HepG2 (cell line): Measurements from ENCODE around the gene FAM120C. TPM values are rescaled to one million over a fixed set of nuclear protein-coding genes. Genes with fewer than 3 reads are reported as not detected.

ENCODE experiments used
- ADNP ChIP-seq: sonication (generic); formaldehyde crosslinking; IDR thresholded peaks from 2 replicates; pipeline ENCODE4 v1.4.0; 2020; ENCODE audit warnings: missing genetic modification reagents
- BCL6 ChIP-seq: IDR thresholded peaks from 2 replicates; pipeline ENCODE4 v1.6.1; 2016; ENCODE audit warnings: missing genetic modification reagents, missing compliant biosample characterization
- IKZF1 ChIP-seq: fragments of 450-650 bp; IDR thresholded peaks from 2 replicates; pipeline ENCODE4 v1.7.1; 2016
- PATZ1 ChIP-seq: sonication (generic); formaldehyde crosslinking; IDR thresholded peaks from 2 replicates; pipeline ENCODE4 v1.4.0; 2020; ENCODE audit warnings: missing genetic modification reagents
- SMYD3 ChIP-seq: sonication (generic); formaldehyde crosslinking; IDR thresholded peaks from 2 replicates; pipeline ENCODE4 v1.8.1; 2023; ENCODE audit warnings: mild to moderate bottlenecking, missing genetic modification reagents
- ZFP1 ChIP-seq: IDR thresholded peaks from 2 replicates; pipeline ENCODE4 v1.6.1; 2016
- ZNF318 ChIP-seq: sonication (generic); formaldehyde crosslinking; IDR thresholded peaks from 2 replicates; pipeline ENCODE4 v1.4.0; 2020; ENCODE audit warnings: mild to moderate bottlenecking, missing genetic modification reagents
- ZNF761 ChIP-seq: sonication (generic); formaldehyde crosslinking; conservative IDR thresholded peaks from 2 replicates; pipeline ENCODE4 v1.4.0; 2020; ENCODE audit warnings: mild to moderate bottlenecking, missing genetic modification reagents
- polyA plus RNA-seq, 8 experiments: library from polyadenylated mRNA; depleted of rRNA in 3 of 8; stranded (reverse) in 7 of 8; unstranded in 1 of 8; fragments of >200 nt; fragmentation: Illumina TruSeq in 4 of 8; extraction: Trizol in 4 of 8; gene quantifications; 2 replicates each; pipeline versions ENCODE4 v1.2.1 to v1.2.3, GENCODE V29; 2011 to 2016; ENCODE audit warnings: low read depth in 4 of 8, missing spikeins in 1 of 8, mixed read lengths in 1 of 8; ENCODE audit not compliant: insufficient read depth in 1 of 8
- total RNA-seq, 5 experiments: library from RNA; depleted of rRNA; stranded (reverse); fragments of >200 nt; fragmentation: Illumina TruSeq; extraction: Trizol; gene quantifications; 2 replicates each; pipeline ENCODE4 v1.2.3, GENCODE V29; 2016; ENCODE audit warnings: low read depth in 1 of 5
- TF ChIP-seq, protein P1 (sequence below): sonication (generic); formaldehyde crosslinking; IDR thresholded peaks from 2 replicates; pipeline ENCODE4 v1.5.0; 2020; ENCODE audit warnings: mild to moderate bottlenecking, missing genetic modification reagents, borderline replicate concordance

Gene FAM120C
- total and polyA plus RNA-seq, 2 of the 13 experiments (the other 11 are each of a cell fraction or from before 2014, with no cell fraction given): 4.6 to 7.4 TPM

DNA sequence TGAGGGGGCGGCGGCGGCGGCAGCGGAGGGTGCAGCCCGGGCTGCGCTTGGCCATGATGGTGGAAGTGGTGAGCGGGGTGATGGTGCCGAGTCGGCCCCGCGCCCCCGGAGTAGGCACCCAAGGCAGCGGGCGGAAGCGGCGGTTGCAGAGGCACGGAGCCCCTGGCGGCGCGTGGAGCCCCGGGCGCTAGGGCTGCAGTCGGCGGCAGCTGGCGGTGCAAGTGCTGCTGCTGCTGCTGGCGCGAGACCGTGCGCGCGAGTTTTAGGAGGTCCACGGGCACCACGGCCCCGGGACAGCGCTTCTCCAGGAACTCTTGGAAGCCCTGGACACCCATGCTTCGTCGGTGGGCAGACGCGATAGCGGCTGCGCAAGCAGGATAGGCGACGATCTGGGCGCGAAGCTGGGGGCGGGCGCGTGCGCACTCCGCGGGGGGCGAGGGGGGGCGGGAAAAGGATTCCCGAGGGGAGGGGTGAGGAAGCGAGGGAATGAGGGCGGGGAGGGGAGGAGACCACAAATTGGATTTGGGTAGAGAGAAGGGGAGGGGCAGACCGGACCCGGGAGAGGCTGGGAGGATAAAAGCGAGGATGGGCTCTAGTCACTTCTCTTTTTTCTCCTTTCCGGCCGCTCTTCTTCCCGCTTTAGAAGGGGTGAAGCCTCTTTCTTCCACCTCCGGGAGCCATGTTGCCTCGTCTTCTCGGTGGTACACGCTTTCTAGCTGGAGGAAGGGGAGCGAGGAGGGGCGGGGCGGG is at the start of gene FAM120C (continued):
- TF ChIP-seq PATZ1 (CRISPR knock-in tag): peak; percentile 63; the same call in 1 of the 2 replicates
- TF ChIP-seq SMYD3 (CRISPR knock-in tag): no peak
- TF ChIP-seq ZNF318 (CRISPR knock-in tag): no peak
- no peak for TF ChIP-seq ADNP (CRISPR knock-in tag)
- TF ChIP-seq, protein P1, sequence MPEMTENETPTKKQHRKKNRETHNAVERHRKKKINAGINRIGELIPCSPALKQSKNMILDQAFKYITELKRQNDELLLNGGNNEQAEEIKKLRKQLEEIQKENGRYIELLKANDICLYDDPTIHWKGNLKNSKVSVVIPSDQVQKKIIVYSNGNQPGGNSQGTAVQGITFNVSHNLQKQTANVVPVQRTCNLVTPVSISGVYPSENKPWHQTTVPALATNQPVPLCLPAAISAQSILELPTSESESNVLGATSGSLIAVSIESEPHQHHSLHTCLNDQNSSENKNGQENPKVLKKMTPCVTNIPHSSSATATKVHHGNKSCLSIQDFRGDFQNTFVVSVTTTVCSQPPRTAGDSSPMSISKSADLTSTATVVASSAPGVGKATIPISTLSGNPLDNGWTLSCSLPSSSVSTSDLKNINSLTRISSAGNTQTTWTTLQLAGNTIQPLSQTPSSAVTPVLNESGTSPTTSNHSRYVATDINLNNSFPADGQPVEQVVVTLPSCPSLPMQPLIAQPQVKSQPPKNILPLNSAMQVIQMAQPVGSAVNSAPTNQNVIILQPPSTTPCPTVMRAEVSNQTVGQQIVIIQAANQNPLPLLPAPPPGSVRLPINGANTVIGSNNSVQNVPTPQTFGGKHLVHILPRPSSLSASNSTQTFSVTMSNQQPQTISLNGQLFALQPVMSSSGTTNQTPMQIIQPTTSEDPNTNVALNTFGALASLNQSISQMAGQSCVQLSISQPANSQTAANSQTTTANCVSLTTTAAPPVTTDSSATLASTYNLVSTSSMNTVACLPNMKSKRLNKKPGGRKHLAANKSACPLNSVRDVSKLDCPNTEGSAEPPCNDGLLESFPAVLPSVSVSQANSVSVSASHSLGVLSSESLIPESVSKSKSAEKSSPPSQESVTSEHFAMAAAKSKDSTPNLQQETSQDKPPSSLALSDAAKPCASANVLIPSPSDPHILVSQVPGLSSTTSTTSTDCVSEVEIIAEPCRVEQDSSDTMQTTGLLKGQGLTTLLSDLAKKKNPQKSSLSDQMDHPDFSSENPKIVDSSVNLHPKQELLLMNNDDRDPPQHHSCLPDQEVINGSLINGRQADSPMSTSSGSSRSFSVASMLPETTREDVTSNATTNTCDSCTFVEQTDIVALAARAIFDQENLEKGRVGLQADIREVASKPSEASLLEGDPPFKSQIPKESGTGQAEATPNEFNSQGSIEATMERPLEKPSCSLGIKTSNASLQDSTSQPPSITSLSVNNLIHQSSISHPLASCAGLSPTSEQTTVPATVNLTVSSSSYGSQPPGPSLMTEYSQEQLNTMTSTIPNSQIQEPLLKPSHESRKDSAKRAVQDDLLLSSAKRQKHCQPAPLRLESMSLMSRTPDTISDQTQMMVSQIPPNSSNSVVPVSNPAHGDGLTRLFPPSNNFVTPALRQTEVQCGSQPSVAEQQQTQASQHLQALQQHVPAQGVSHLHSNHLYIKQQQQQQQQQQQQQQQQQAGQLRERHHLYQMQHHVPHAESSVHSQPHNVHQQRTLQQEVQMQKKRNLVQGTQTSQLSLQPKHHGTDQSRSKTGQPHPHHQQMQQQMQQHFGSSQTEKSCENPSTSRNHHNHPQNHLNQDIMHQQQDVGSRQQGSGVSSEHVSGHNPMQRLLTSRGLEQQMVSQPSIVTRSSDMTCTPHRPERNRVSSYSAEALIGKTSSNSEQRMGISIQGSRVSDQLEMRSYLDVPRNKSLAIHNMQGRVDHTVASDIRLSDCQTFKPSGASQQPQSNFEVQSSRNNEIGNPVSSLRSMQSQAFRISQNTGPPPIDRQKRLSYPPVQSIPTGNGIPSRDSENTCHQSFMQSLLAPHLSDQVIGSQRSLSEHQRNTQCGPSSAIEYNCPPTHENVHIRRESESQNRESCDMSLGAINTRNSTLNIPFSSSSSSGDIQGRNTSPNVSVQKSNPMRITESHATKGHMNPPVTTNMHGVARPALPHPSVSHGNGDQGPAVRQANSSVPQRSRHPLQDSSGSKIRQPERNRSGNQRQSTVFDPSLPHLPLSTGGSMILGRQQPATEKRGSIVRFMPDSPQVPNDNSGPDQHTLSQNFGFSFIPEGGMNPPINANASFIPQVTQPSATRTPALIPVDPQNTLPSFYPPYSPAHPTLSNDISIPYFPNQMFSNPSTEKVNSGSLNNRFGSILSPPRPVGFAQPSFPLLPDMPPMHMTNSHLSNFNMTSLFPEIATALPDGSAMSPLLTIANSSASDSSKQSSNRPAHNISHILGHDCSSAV (CRISPR knock-in tag): no peak
- TF ChIP-seq ZNF761: no peak
- TF ChIP-seq ZFP1 (CRISPR knock-in tag): no peak
- no peak for TF ChIP-seq BCL6 (CRISPR knock-in tag)
- no peak for TF ChIP-seq IKZF1
